KG1 (cell line): ENCODE measurements around the gene ETV4.

ENCODE experiments used
- DNase-seq: peaks from one replicate; lab custom pipeline; 2025; lab: John Stamatoyannopoulos, UW

Gene ETV4

GRCh38 chr17:43572368-43572980 lies 26.3 kb upstream of the ETV4 start:
- DNase-seq: no peak

- no peak for DNase-seq
Observed at GRCh38 chr17:43570518-43570928, 24.4 kb upstream of the ETV4 start.

GRCh38 chr17:43568506-43569082 lies 22.5 kb upstream of the ETV4 start:
- no peak for DNase-seq

GRCh38 chr17:43563600-43564594 lies 17.8 kb upstream of the ETV4 start:
- DNase-seq: no peak

GRCh38 chr17:43562679-43563599 lies 16.8 kb upstream of the ETV4 start:
- DNase-seq: no peak

- no peak for DNase-seq
Observed at GRCh38 chr17:43560461-43561427, 14.6 kb upstream of the ETV4 start.

- no peak for DNase-seq
Observed at GRCh38 chr17:43559161-43559816, 13.1 kb upstream of the ETV4 start.

- no peak for DNase-seq
Observed at GRCh38 chr17:43558805-43559160, 12.6 kb upstream of the ETV4 start.

- peak; percentile 5 for DNase-seq
Observed at GRCh38 chr17:43556292-43556691, 10.2 kb upstream of the ETV4 start.

GRCh38 chr17:43554857-43555256 lies 8.7 kb upstream of the ETV4 start:
- no peak for DNase-seq

GRCh38 chr17:43553573-43553972 lies 7.4 kb upstream of the ETV4 start:
- no peak for DNase-seq

GRCh38 chr17:43552229-43552837 lies 6.2 kb upstream of the ETV4 start:
- no peak for DNase-seq

- no peak for DNase-seq
Observed at GRCh38 chr17:43550754-43551153, 4.6 kb upstream of the ETV4 start.

GRCh38 chr17:43549496-43549895 lies 3.4 kb upstream of the ETV4 start:
- no peak for DNase-seq

GRCh38 chr17:43548689-43549379 lies 2.7 kb upstream of the ETV4 start:
- no peak for DNase-seq

- no peak for DNase-seq
Observed at GRCh38 chr17:43547659-43548256, 1.6 kb upstream of the ETV4 start.

- no peak for DNase-seq
Observed at GRCh38 chr17:43547189-43547550, 1.0 kb upstream of the ETV4 start.

GRCh38 chr17:43545383-43545632 lies 832 bp downstream of the ETV4 start:
- no peak for DNase-seq
